22Rv1 (cell line): Measurements from ENCODE around the gene LRRC61.

Experiments
- H3K27ac ChIP-seq: fragments of 450-650 bp; 2 replicates; pipeline ENCODE4 v1.5.1; 2017
- ZFX ChIP-seq: fragments of 450-650 bp; IDR thresholded peaks from 2 replicates; pipeline ENCODE4 v1.6.1; 2017; ENCODE audit warnings: antibody characterized with exemption, borderline replicate concordance
- TF ChIP-seq, protein P1 (sequence below): fragments of 450-650 bp; IDR thresholded peaks from 2 replicates; pipeline ENCODE4 v1.5.1; 2017; ENCODE audit warnings: mild to moderate bottlenecking

Gene LRRC61

GRCh38 chr7:150335774-150336112 lies 12.6 kb downstream of the LRRC61 start:
- H3K27ac ChIP-seq: no peak overlapping the region
- TF ChIP-seq, protein P1, sequence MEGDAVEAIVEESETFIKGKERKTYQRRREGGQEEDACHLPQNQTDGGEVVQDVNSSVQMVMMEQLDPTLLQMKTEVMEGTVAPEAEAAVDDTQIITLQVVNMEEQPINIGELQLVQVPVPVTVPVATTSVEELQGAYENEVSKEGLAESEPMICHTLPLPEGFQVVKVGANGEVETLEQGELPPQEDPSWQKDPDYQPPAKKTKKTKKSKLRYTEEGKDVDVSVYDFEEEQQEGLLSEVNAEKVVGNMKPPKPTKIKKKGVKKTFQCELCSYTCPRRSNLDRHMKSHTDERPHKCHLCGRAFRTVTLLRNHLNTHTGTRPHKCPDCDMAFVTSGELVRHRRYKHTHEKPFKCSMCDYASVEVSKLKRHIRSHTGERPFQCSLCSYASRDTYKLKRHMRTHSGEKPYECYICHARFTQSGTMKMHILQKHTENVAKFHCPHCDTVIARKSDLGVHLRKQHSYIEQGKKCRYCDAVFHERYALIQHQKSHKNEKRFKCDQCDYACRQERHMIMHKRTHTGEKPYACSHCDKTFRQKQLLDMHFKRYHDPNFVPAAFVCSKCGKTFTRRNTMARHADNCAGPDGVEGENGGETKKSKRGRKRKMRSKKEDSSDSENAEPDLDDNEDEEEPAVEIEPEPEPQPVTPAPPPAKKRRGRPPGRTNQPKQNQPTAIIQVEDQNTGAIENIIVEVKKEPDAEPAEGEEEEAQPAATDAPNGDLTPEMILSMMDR: no peak
- no peak for TF ChIP-seq ZFX

- no peak overlapping the region for H3K27ac ChIP-seq
- TF ChIP-seq, protein P1: no peak
- TF ChIP-seq ZFX: no peak
These were observed 13.6 kb downstream of the LRRC61 start for GRCh38 chr7:150336746-150337145.

DNA sequence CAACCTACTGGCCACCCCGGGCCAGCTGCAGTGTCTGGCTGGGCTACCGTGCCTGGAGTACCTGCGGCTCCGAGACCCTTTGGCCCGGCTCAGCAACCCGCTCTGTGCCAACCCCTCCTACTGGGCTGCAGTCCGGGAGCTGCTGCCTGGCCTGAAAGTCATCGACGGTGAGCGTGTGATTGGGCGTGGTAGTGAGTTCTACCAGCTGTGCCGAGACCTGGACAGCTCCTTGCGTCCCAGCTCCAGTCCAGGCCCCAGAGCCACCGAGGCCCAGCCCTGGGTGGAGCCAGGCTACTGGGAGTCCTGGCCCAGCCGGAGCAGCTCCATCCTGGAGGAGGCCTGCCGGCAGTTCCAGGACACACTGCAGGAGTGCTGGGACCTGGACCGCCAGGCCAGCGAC lies 14.0 kb downstream of the LRRC61 start:
- no peak overlapping the region for H3K27ac ChIP-seq
- no peak for TF ChIP-seq ZFX
- TF ChIP-seq, protein P1: no peak

DNA sequence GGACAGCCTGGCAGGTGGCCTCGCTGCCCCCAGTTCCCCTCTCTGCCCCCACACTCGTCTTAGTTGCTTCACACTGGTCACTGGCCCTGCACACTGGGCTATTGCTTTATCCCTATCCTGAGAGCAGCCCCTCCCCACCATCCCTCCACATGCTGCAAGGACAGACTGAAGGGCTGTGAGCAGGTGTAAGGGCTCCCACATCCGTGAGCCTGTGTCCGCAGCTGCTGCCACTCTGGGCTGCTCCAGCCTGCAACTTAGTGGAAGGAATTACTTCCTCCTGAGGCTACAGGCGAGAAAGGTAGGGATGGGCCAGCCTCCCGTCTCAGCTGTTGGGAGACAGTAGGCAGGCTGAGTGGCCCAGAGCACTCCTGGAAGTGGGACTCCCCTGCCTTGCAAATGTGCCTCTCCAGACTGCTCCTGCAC lies 14.5 kb downstream of the LRRC61 start:
- TF ChIP-seq ZFX: no peak
- TF ChIP-seq, protein P1: no peak
- H3K27ac ChIP-seq: no peak overlapping the region

GRCh38 chr7:150338166-150338829 lies 15.1 kb downstream of the LRRC61 start:
- TF ChIP-seq, protein P1: no peak
- TF ChIP-seq ZFX: no peak
- H3K27ac ChIP-seq: no peak overlapping the region

DNA sequence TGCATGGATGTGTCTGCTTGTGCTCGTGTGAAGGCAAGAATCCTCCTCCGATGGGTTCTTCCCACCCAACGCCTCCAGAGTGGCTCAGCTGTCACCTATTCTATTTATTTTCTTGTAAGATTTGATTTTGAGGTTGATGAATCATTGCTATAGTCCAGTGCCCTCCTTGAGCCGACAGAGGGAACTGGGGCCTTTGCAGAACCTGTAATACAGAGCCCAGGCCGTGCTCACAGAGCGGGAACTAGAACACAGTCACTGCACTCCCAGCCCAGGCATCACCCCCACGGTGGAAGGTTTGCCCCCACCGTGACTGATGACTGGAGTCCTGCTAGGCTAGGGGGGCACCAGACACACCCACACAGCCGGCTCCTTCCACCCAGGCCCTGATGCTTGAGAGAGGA lies 16.3 kb downstream of the LRRC61 start:
- no peak for TF ChIP-seq ZFX
- TF ChIP-seq, protein P1: no peak
- no peak overlapping the region for H3K27ac ChIP-seq

DNA sequence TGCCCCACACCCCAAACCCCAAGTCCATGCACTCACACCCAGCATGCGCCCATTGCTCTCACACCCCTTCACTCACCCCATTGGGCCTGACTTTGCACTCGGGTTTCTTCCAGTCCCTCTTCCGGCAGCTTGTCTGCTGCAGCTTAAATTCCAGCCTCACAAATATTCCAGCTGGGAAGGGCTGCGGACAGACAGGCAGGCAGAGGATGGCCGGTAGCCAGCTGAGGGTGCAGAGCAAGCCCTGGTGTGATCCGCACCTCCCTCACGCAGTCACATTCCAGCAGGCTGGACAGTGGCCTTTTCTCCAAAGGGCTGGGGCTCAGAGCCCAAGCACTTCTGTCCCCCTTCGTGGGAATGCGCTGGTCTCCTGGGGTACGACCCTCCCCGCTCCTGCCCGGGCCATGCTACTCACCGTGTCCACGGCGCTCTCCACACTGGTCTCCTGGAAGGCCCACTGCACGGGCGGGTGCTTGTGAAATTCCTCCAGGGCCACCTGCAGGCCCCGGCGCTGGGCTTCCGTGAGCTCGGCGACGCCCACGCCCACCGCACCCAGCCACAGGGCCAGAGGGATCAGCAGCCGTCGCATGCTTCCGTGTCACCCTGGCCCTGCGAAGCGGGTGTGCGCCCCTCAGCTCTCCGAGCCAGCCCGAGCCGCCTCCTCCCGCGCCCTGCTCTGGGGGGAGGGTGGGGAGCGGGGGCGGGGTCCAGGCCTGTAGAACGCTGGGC lies 17.0 kb downstream of the LRRC61 start:
- TF ChIP-seq, protein P1: no peak
- TF ChIP-seq ZFX: no peak
- no peak overlapping the region for H3K27ac ChIP-seq
